OCI-LY7 (cell line): Measurements from ENCODE around the gene TCTA.

ENCODE experiments used
- CTCF ChIP-seq: fragments of 200-600 bp; sonication (generic); conservative IDR thresholded peaks from 2 replicates; pipeline ENCODE4 v1.5.1; 2014; ENCODE audit warnings: mild to moderate bottlenecking, antibody characterized with exemption, low read length, moderate library complexity, mixed read lengths
- EZH2phosphoT487 ChIP-seq: fragments of 200-600 bp; sonication (generic); IDR thresholded peaks from 2 replicates; pipeline ENCODE4 v1.6.1; 2018; ENCODE audit warnings: low read depth, borderline replicate concordance, mild to moderate bottlenecking, mixed run types, antibody characterized with exemption, low read length, moderate library complexity, mixed read lengths

DNA sequence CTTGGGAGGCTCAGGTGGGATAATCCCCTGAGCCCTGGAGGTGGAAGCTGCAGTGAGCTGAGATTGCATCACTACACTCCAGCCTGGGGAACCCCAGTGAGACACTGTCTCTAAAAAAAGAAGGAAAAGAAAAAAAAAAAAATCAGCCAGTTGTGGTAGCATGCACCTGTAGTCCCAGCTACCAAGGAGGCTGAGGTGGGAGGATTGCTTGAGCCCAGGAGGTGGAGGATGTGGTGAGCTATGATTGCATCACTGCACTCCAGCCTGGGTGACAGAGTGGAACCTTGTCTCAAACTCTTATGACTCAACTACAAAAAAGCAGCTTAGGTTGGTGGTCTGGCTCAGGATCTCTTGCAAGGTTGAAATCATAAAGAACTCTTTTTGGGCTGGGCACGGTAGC, 34.7 kb upstream of the TCTA start:
- TF ChIP-seq CTCF = no peak
- TF ChIP-seq EZH2phosphoT487 = no peak
